ENCODE measurements around the gene CLDN19. TPM values are rescaled to one million over a fixed set of nuclear protein-coding genes. Genes with fewer than 3 reads are reported as not detected.
A peak's percentile ranks its signal among the peaks of the same experiment; 100 is the strongest.

CLDN19 gene
- total RNA-seq, 4 donors from 2014 or later, result 1.5 TPM; not detected in 3

GRCh38 chr1:42748021-42748420 lies 8.0 kb upstream of the CLDN19 start:
- no peak for ATAC-seq
- Histone ChIP-seq H3K27ac (no peak overlapping the region), H3K36me3 (peaks cover 0 to 70% of the 10 kb centered on the region in 2 donors), H3K27me3 (no peaks in the 10 kb centered on the region), H3K4me3 (no peak overlapping the region), H3K4me1 (no peaks in the 10 kb centered on the region), H3K9me3 (no peaks in the 10 kb centered on the region)
- no peak for TF ChIP-seq CTCF (IDR thresholded peaks at IDR 0.05)
- TF ChIP-seq POLR2AphosphoS5 (IDR thresholded peaks at IDR 0.05), result no peak
- no peak for TF ChIP-seq POLR2A (IDR thresholded peaks at IDR 0.05)
- TF ChIP-seq EP300 (IDR thresholded peaks at IDR 0.05), result no peak
- 100% methylated on average over 3 of the region's 10 CpGs; no CpG with 5 or more reads in 1 of the 2 donors for WGBS, 2 donors (ENCODE audit: low coverage in 1 of 2)

DNA sequence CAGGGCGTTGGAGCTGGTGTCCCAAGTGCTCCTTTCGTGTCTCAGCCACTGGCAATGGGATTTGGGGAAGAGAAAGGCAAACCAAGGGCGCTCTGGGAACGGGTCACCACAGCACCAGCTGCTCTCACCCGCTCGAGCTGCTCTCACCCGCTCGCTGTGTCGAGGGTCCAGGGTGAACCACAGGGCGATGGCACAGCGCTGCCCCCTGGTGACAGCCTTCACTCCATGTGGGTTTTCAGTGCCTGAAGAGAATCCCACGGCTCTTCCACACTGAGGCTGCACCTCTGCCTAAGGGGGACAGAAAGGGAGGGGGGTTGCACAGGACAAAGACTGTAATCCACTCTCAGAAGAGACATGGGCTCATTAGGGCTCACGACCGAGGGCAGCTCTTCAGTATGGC lies 7.1 kb upstream of the CLDN19 start:
- Histone ChIP-seq H3K4me3 (no peak overlapping the region), H3K36me3 (peaks cover 0 to 61% of the 10 kb centered on the region in 2 donors), H3K27ac (no peak overlapping the region), H3K4me1 (no peaks in the 10 kb centered on the region), H3K9me3 (no peaks in the 10 kb centered on the region), H3K27me3 (no peaks in the 10 kb centered on the region)
- WGBS, 2 donors (ENCODE audit: low coverage in 1 of 2), result 31% methylated on average over 2 of the region's 14 CpGs; no CpG with 5 or more reads in 1 of the 2 donors
- ATAC-seq, result peak; percentile 28
- TF ChIP-seq CTCF (IDR thresholded peaks at IDR 0.05) (peak in 3 of 4 experiments; percentile 39 to 68 (median 47)), POLR2A (IDR thresholded peaks at IDR 0.05) (no peak)

- ATAC-seq, result no peak
- Histone ChIP-seq H3K36me3 (peaks cover 0 to 56% of the 10 kb centered on the region in 2 donors), H3K9me3 (no peaks in the 10 kb centered on the region), H3K27ac (no peak overlapping the region), H3K27me3 (no peaks in the 10 kb centered on the region), H3K4me1 (no peaks in the 10 kb centered on the region), H3K4me3 (no peak overlapping the region)
- TF ChIP-seq EP300 (IDR thresholded peaks at IDR 0.05) (no peak), CTCF (IDR thresholded peaks at IDR 0.05) (no peak), POLR2AphosphoS5 (IDR thresholded peaks at IDR 0.05) (no peak)
- 80% methylated on average over 2 of the region's 12 CpGs; no CpG with 5 or more reads in 1 of the 2 donors for WGBS, 2 donors (ENCODE audit: low coverage in 1 of 2)
Observed at GRCh38 chr1:42746436-42747105, 6.5 kb upstream of the CLDN19 start.

DNA sequence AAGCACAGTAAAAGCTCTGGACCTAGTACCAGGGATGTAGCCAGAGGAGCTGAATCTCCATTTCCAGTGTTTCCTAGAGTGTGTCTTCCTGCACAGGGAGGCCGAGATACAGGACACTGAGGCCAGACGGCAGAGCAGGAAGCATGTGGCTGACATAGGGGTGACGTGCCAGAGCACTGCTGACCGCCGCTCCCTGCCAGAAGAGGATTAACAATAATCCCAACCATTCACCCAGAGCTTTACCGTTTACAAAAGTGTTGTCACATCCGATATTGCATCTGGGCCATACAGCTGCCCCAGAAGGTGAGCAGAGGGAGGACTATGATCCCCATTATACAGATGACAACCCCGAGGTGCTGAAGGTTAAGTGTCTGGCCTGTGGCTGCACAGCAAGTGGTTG lies 5.8 kb upstream of the CLDN19 start:
- Histone ChIP-seq H3K27me3 (no peaks in the 10 kb centered on the region), H3K27ac (no peak overlapping the region), H3K4me3 (no peak overlapping the region), H3K4me1 (no peaks in the 10 kb centered on the region), H3K9me3 (no peaks in the 10 kb centered on the region), H3K36me3 (peaks cover 0 to 53% of the 10 kb centered on the region in 2 donors)
- peak; percentile 51 for TF ChIP-seq POLR2AphosphoS5 (IDR thresholded peaks at IDR 0.05)
- TF ChIP-seq CTCF (IDR thresholded peaks at IDR 0.05), result no peak
- TF ChIP-seq EP300 (IDR thresholded peaks at IDR 0.05), result no peak
- WGBS, 2 donors (ENCODE audit: low coverage in 1 of 2), result 39 to 80% methylated on average over 1 to 7 of the region's 8 CpGs
- peak; percentile 50 for ATAC-seq

- H3K9me3 ChIP-seq, result no peaks in the 10 kb centered on the region
- H3K36me3 ChIP-seq, result peaks cover 0 to 35% of the 10 kb centered on the region in 2 donors
- TF ChIP-seq POLR2A (IDR thresholded peaks at IDR 0.05), result no peak
- no peak for TF ChIP-seq EP300 (IDR thresholded peaks at IDR 0.05)
- no peak for TF ChIP-seq POLR2AphosphoS5 (IDR thresholded peaks at IDR 0.05)
- no peak for TF ChIP-seq CTCF (IDR thresholded peaks at IDR 0.05)
- no peak for ATAC-seq
- H3K4me1 ChIP-seq, result no peaks in the 10 kb centered on the region
- H3K27ac ChIP-seq, result no peak overlapping the region
- H3K27me3 ChIP-seq, result no peaks in the 10 kb centered on the region
- no peak overlapping the region for H3K4me3 ChIP-seq
- 93 to 94% methylated on average over 3 to 9 of the region's 9 CpGs for WGBS, 2 donors (ENCODE audit: low coverage in 1 of 2)
Observed at GRCh38 chr1:42744148-42744413, 4.0 kb upstream of the CLDN19 start.

Data from gastroesophageal sphincter (tissue), 4 donors.